ENCODE data around the gene TSBP1. TPM values are rescaled to one million over a fixed set of nuclear protein-coding genes. Genes with fewer than 3 reads are reported as not detected.

TSBP1 gene
- total RNA-seq, 1 donor from 2014 or later = not detected

GRCh38 chr6:32393665-32394420, 22.1 kb upstream of the TSBP1 start:
- Mint-ChIP-seq H3K27ac (ENCODE audit: unreplicated experiment) (no peak overlapping the region), H3K36me3 (ENCODE audit: unreplicated experiment) (no peaks in the 10 kb centered on the region), H3K27me3 (ENCODE audit: unreplicated experiment) (peaks cover 27% of the 10 kb centered on the region), H3K4me3 (ENCODE audit: unreplicated experiment) (no peak overlapping the region), H3K4me1 (ENCODE audit: unreplicated experiment) (no peaks in the 10 kb centered on the region), H3K9me3 (ENCODE audit: unreplicated experiment) (no peaks in the 10 kb centered on the region)
- no peak for DNase-seq (ENCODE audit: extremely low spot score, unreplicated experiment)
- TF ChIP-seq CTCF (IDR thresholded peaks at IDR 0.05) = no peak

- no peak overlapping the region for H3K27ac Mint-ChIP-seq (ENCODE audit: unreplicated experiment)
- DNase-seq (ENCODE audit: extremely low spot score, unreplicated experiment) = no peak
- H3K4me1 Mint-ChIP-seq (ENCODE audit: unreplicated experiment) = no peaks in the 10 kb centered on the region
- H3K9me3 Mint-ChIP-seq (ENCODE audit: unreplicated experiment) = no peaks in the 10 kb centered on the region
- TF ChIP-seq CTCF (IDR thresholded peaks at IDR 0.05) = no peak
- no peaks in the 10 kb centered on the region for H3K36me3 Mint-ChIP-seq (ENCODE audit: unreplicated experiment)
- H3K4me3 Mint-ChIP-seq (ENCODE audit: unreplicated experiment) = no peak overlapping the region
- peaks cover 23% of the 10 kb centered on the region for H3K27me3 Mint-ChIP-seq (ENCODE audit: unreplicated experiment)
These were observed 19.8 kb upstream of the TSBP1 start for GRCh38 chr6:32391505-32391904.

GRCh38 chr6:32387589-32388340, 16.1 kb upstream of the TSBP1 start:
- TF ChIP-seq CTCF (IDR thresholded peaks at IDR 0.05) = no peak
- no peaks in the 10 kb centered on the region for H3K36me3 Mint-ChIP-seq (ENCODE audit: unreplicated experiment)
- H3K27me3 Mint-ChIP-seq (ENCODE audit: unreplicated experiment) = peaks cover 13% of the 10 kb centered on the region
- no peaks in the 10 kb centered on the region for H3K9me3 Mint-ChIP-seq (ENCODE audit: unreplicated experiment)
- H3K4me3 Mint-ChIP-seq (ENCODE audit: unreplicated experiment) = no peak overlapping the region
- no peaks in the 10 kb centered on the region for H3K4me1 Mint-ChIP-seq (ENCODE audit: unreplicated experiment)
- DNase-seq (ENCODE audit: extremely low spot score, unreplicated experiment) = no peak
- H3K27ac Mint-ChIP-seq (ENCODE audit: unreplicated experiment) = no peak overlapping the region

- Mint-ChIP-seq H3K27ac (ENCODE audit: unreplicated experiment) (no peak overlapping the region), H3K4me1 (ENCODE audit: unreplicated experiment) (no peaks in the 10 kb centered on the region), H3K4me3 (ENCODE audit: unreplicated experiment) (no peak overlapping the region), H3K27me3 (ENCODE audit: unreplicated experiment) (peaks cover 21% of the 10 kb centered on the region), H3K36me3 (ENCODE audit: unreplicated experiment) (no peaks in the 10 kb centered on the region), H3K9me3 (ENCODE audit: unreplicated experiment) (no peaks in the 10 kb centered on the region)
- DNase-seq (ENCODE audit: extremely low spot score, unreplicated experiment) = no peak
- TF ChIP-seq CTCF (IDR thresholded peaks at IDR 0.05) = no peak
These were observed 14.3 kb upstream of the TSBP1 start for GRCh38 chr6:32386040-32386439.

GRCh38 chr6:32382757-32383420, 11.2 kb upstream of the TSBP1 start:
- H3K27ac Mint-ChIP-seq (ENCODE audit: unreplicated experiment) = no peak overlapping the region
- H3K4me1 Mint-ChIP-seq (ENCODE audit: unreplicated experiment) = no peaks in the 10 kb centered on the region
- no peak for TF ChIP-seq CTCF (IDR thresholded peaks at IDR 0.05)
- DNase-seq (ENCODE audit: extremely low spot score, unreplicated experiment) = no peak
- H3K4me3 Mint-ChIP-seq (ENCODE audit: unreplicated experiment) = no peak overlapping the region
- no peaks in the 10 kb centered on the region for H3K9me3 Mint-ChIP-seq (ENCODE audit: unreplicated experiment)
- H3K27me3 Mint-ChIP-seq (ENCODE audit: unreplicated experiment) = peaks cover 28% of the 10 kb centered on the region
- H3K36me3 Mint-ChIP-seq (ENCODE audit: unreplicated experiment) = no peaks in the 10 kb centered on the region

Data from osteocyte (in vitro differentiated cells).